Amniotic epithelial cell (primary cell): ENCODE measurements around the gene SOCS4.
A peak's percentile ranks its signal among the peaks of the same experiment; 100 is the strongest.

Experiments used
- DNase-seq: peaks from one replicate; pipeline ENCODE4 v3.0.0-alpha.2; 2010; ENCODE audit warnings: low read depth

SOCS4 gene

GRCh38 chr14:55085060-55085660 is 58.1 kb downstream of the SOCS4 start:
- DNase-seq, result no peak

GRCh38 chr14:55086938-55087337 is 59.9 kb downstream of the SOCS4 start:
- DNase-seq, result no peak

GRCh38 chr14:55088356-55088755 is 61.3 kb downstream of the SOCS4 start:
- DNase-seq, result no peak

- DNase-seq, result no peak
These were observed 65.3 kb downstream of the SOCS4 start for GRCh38 chr14:55092341-55092740.

GRCh38 chr14:55094292-55095157 is 67.5 kb downstream of the SOCS4 start:
- DNase-seq, result peak; percentile 43

- no peak for DNase-seq
These were observed 71.0 kb downstream of the SOCS4 start for GRCh38 chr14:55097881-55098560.

- DNase-seq, result no peak
These were observed 71.5 kb downstream of the SOCS4 start for GRCh38 chr14:55098561-55098898.
